WTC11 (cell line): ENCODE data around the gene TIAM2. TPM values are rescaled to one million over a fixed set of nuclear protein-coding genes. Genes with fewer than 3 reads are reported as not detected.

ENCODE experiments used
- ATAC-seq: fragments of 200-7000 bp; cut with Tn5 transposase; 2 replicates; pipeline ENCODE4 v1.10.0; 2021; ENCODE audit warnings: mild to moderate bottlenecking, moderate library complexity
- CTCF ChIA-PET: fragments of 300-600 bp; sonication (Branson Sonifier 250); formaldehyde crosslinking; loops from one replicate; lab custom pipeline; 2021; ENCODE audit warnings: antibody characterized with exemption; lab: Charles Lee
- POLR2A ChIA-PET: fragments of 350-600 bp; sonication (Branson Sonifier 250); formaldehyde crosslinking; loops from one replicate; lab custom pipeline; 2021; ENCODE audit warnings: antibody characterized with exemption; lab: Charles Lee
- DNase-seq: peaks from one replicate; pipeline ENCODE4 v3.0.0; 2021; ENCODE audit warnings: low spot score
- H3K27ac Mint-ChIP-seq: 2 replicates; pipeline ENCODE4 v1.8.0; 2021; ENCODE audit warnings: mixed read lengths
- H3K27me3 Mint-ChIP-seq: 2 replicates; pipeline ENCODE4 v1.8.0; 2021; ENCODE audit warnings: low read depth, mild to moderate bottlenecking, moderate library complexity, mixed read lengths
- H3K36me3 Mint-ChIP-seq: 2 replicates; pipeline ENCODE4 v1.8.0; 2021; ENCODE audit warnings: mixed read lengths
- H3K4me1 Mint-ChIP-seq: 2 replicates; pipeline ENCODE4 v1.8.0; 2022; ENCODE audit warnings: mixed read lengths
- H3K4me3 Mint-ChIP-seq: 2 replicates; pipeline ENCODE4 v1.8.0; 2021; ENCODE audit warnings: mild to moderate bottlenecking, moderate library complexity, mixed read lengths
- H3K9me3 Mint-ChIP-seq: 2 replicates; pipeline ENCODE4 v1.8.0; 2021; ENCODE audit warnings: mixed read lengths
- AR ChIP-seq: fragments of 250-450 bp; sonication (Bioruptor Pico); IDR thresholded peaks from 2 replicates; pipeline ENCODE4 v1.9.0; 2021; ENCODE audit warnings: mild to moderate bottlenecking
- E2F4 ChIP-seq: sonication (generic); formaldehyde crosslinking; IDR thresholded peaks from 2 replicates; pipeline ENCODE4 v1.8.1; 2022; ENCODE audit warnings: low read depth, mild to moderate bottlenecking, moderate library complexity, missing genetic modification reagents, borderline replicate concordance
- ELF4 ChIP-seq: sonication (generic); formaldehyde crosslinking; IDR thresholded peaks from 2 replicates; pipeline ENCODE4 v1.8.1; 2022; ENCODE audit warnings: low read depth, mild to moderate bottlenecking, moderate library complexity, missing genetic modification reagents
- ERG ChIP-seq: fragments of 250-450 bp; sonication (Bioruptor Pico); IDR thresholded peaks from 2 replicates; pipeline ENCODE4 v1.8.0; 2021; ENCODE audit warnings: mild to moderate bottlenecking
- ESRRA ChIP-seq: sonication (generic); formaldehyde crosslinking; IDR thresholded peaks from 2 replicates; pipeline ENCODE4 v1.8.1; 2022; ENCODE audit warnings: mild to moderate bottlenecking, missing genetic modification reagents, borderline replicate concordance
- FOXP4 ChIP-seq: sonication (generic); formaldehyde crosslinking; IDR thresholded peaks from 2 replicates; pipeline ENCODE4 v1.8.0; 2022; ENCODE audit warnings: mild to moderate bottlenecking, missing genetic modification reagents
- JAZF1 ChIP-seq: fragments of 250-450 bp; sonication (Bioruptor Pico); IDR thresholded peaks from 2 replicates; pipeline ENCODE4 v1.9.0; 2021; ENCODE audit warnings: moderate library complexity, mild to moderate bottlenecking, inconsistent platforms
- MAX ChIP-seq: sonication (generic); formaldehyde crosslinking; IDR thresholded peaks from 2 replicates; pipeline ENCODE4 v1.8.0; 2022; ENCODE audit warnings: mild to moderate bottlenecking, missing genetic modification reagents
- MXD4 ChIP-seq: fragments of 250-450 bp; sonication (Bioruptor Pico); IDR thresholded peaks from 2 replicates; pipeline ENCODE4 v1.8.0; 2021; ENCODE audit warnings: mild to moderate bottlenecking, moderate library complexity, borderline replicate concordance
- NFYB ChIP-seq: sonication (generic); formaldehyde crosslinking; conservative IDR thresholded peaks from 2 replicates; pipeline ENCODE4 v1.8.0; 2022; ENCODE audit warnings: low read depth, missing genetic modification reagents
- NR1H2 ChIP-seq: sonication (generic); formaldehyde crosslinking; IDR thresholded peaks from 2 replicates; pipeline ENCODE4 v1.9.0; 2021; ENCODE audit warnings: mild to moderate bottlenecking, moderate library complexity, missing genetic modification reagents
- NR3C1 ChIP-seq: sonication (generic); formaldehyde crosslinking; conservative IDR thresholded peaks from 2 replicates; pipeline ENCODE4 v1.8.1; 2023; ENCODE audit warnings: low read depth, mild to moderate bottlenecking, missing genetic modification reagents
- SOX15 ChIP-seq: fragments of 250-450 bp; sonication (Bioruptor Pico); IDR thresholded peaks from 2 replicates; pipeline ENCODE4 v1.9.0; 2021; ENCODE audit warnings: mild to moderate bottlenecking
- SP1 ChIP-seq: sonication (generic); formaldehyde crosslinking; conservative IDR thresholded peaks from 2 replicates; pipeline ENCODE4 v1.8.1; 2022; ENCODE audit warnings: missing genetic modification reagents
- TP53 ChIP-seq: sonication (generic); formaldehyde crosslinking; IDR thresholded peaks from 2 replicates; pipeline ENCODE4 v1.8.1; 2023; ENCODE audit warnings: mild to moderate bottlenecking, missing genetic modification reagents
- ZBTB21 ChIP-seq: sonication (generic); formaldehyde crosslinking; IDR thresholded peaks from 2 replicates; pipeline ENCODE4 v1.8.1; 2023; ENCODE audit warnings: mild to moderate bottlenecking, missing genetic modification reagents, borderline replicate concordance
- ZNF121 ChIP-seq: sonication (generic); formaldehyde crosslinking; IDR thresholded peaks from 2 replicates; pipeline ENCODE4 v1.8.0; 2023; ENCODE audit warnings: missing genetic modification reagents
- total RNA-seq: library from RNA; stranded (reverse); gene quantifications from 3 replicates; pipeline ENCODE4 v1.2.3, GENCODE V29; 2021

TIAM2 gene
- total RNA-seq, 1 experiment from 2014 or later, result 15.1 TPM

- TF ChIP-seq NR1H2 (CRISPR knock-in tag) (no peak), AR (CRISPR knock-in tag) (no peak), FOXP4 (CRISPR knock-in tag) (no peak)
These were observed 112.4 kb downstream of the TIAM2 start (continued) for GRCh38 chr6:155107432-155108069.

- Mint-ChIP-seq H3K4me3 (no peak overlapping the region), H3K4me1 (peaks cover 39% of the 10 kb centered on the region), H3K27ac (no peak overlapping the region), H3K27me3 (no peaks in the 10 kb centered on the region), H3K36me3 (no peaks in the 10 kb centered on the region), H3K9me3 (no peaks in the 10 kb centered on the region)
- no peak for ATAC-seq
- POLR2A ChIA-PET, result no interaction called here
- CTCF ChIA-PET, result interaction anchor here (0.9 to 1.7 kb wide), 2 partner anchors 44 to 240 kb away, joined by 3 to 5 read pairs; no protein-coding TSS in a partner anchor
- TF ChIP-seq ZBTB21, result no peak
- no peak for TF ChIP-seq ESRRA
- TF ChIP-seq NR3C1 (CRISPR knock-in tag), result no peak
- no peak for TF ChIP-seq TP53 (CRISPR knock-in tag)
- TF ChIP-seq E2F4 (CRISPR knock-in tag), result no peak
- no peak for TF ChIP-seq SP1
- no peak for TF ChIP-seq ELF4 (CRISPR knock-in tag)
- no peak for TF ChIP-seq MAX (CRISPR knock-in tag)
- TF ChIP-seq SOX15 (CRISPR knock-in tag), result no peak
- TF ChIP-seq MXD4 (CRISPR knock-in tag), result no peak
- TF ChIP-seq ERG (CRISPR knock-in tag), result no peak
- no peak for TF ChIP-seq ZNF121
- no peak for TF ChIP-seq JAZF1
- no peak for TF ChIP-seq AR (CRISPR knock-in tag)
- no peak for TF ChIP-seq NFYB
- DNase-seq, result no peak
These were observed 113.1 kb downstream of the TIAM2 start for GRCh38 chr6:155108070-155108820.
